Colonic mucosa (tissue), 4 donors: ENCODE results near the gene KISS1R. TPM values are rescaled to one million over a fixed set of nuclear protein-coding genes. Genes with fewer than 3 reads are reported as not detected.
"Not testable (repeated sequence)": the region's sequence is repeated elsewhere in the genome, so short reads cannot be mapped to it uniquely, and the experiment has no call there.

Experiments
- DNase-seq: peaks from one replicate; pipeline ENCODE4 v3.0.0-alpha.2; 2020
- H3K27ac ChIP-seq: fragments of 200-600 bp; one replicate; pipeline ENCODE4 v1.8.0; 2021
- H3K27me3 ChIP-seq: fragments of 200-600 bp; one replicate; pipeline ENCODE4 v1.8.0; 2021
- H3K36me3 ChIP-seq: fragments of 200-600 bp; one replicate; pipeline ENCODE4 v1.8.0; 2021
- H3K4me1 ChIP-seq: fragments of 200-600 bp; one replicate; pipeline ENCODE4 v1.8.0; 2021; ENCODE audit warnings: mild to moderate bottlenecking
- H3K4me3 ChIP-seq: fragments of 200-600 bp; one replicate; pipeline ENCODE4 v1.8.0; 2021
- H3K9ac ChIP-seq, 2 donors: one replicate each; pipeline ENCODE4 v1.7.0; 2013; ENCODE audit warnings: control low read depth in 2 of 2, low read depth in 2 of 2, low read length in 2 of 2
- H3K9me3 ChIP-seq: fragments of 200-600 bp; one replicate; pipeline ENCODE4 v1.8.0; 2021
- CTCF ChIP-seq: fragments of 200-600 bp; IDR thresholded peaks from one replicate; pipeline ENCODE4 v1.8.0; 2022; ENCODE audit warnings: antibody characterized with exemption, mild to moderate bottlenecking
- intact Hi-C: fragments of 100-400 bp; cut with DNase I; formaldehyde crosslinking; loops from one replicate; pipeline ENCODE4 v1.14.1; 2022
- total RNA-seq, 2 donors: library from RNA; stranded (reverse); fragmentation: NEBNext Ultra II Directional in 1 of 2; extraction: Animal tissue kit (Norgen Biotek cat#: 25700) in 1 of 2; gene quantifications; one replicate each; pipeline ENCODE4 v1.2.1, GENCODE V29; 2021
- donor health status: healthy.
- donor health status: DM: no; HTN: no; CAD: no.
- donor health status: DM: no; HTN: no; CAD: no.

KISS1R gene
- total RNA-seq, 2 donors from 2014 or later: 0.21 TPM; not detected in 1

DNA sequence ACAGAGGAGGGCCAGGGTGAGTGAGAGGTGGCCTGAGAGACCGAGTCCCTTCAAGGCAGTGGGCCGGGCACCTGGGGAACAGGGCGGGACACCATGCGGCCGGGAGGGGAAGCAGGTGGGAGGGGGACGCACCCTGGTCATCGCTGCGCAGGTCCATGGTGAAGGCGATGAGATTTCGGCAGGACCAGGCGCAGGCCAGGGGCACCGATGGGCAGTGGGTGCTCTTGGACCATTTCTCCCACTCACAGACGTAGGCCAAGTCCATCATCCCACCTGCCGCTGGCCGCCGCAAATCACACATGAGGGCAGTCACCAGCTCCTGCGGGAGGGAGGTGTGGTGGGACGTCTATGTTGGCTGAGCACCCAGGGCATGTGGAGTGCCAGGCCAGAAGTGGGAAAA is 26.3 kb upstream of the KISS1R start:
- no peak for TF ChIP-seq CTCF

DNA sequence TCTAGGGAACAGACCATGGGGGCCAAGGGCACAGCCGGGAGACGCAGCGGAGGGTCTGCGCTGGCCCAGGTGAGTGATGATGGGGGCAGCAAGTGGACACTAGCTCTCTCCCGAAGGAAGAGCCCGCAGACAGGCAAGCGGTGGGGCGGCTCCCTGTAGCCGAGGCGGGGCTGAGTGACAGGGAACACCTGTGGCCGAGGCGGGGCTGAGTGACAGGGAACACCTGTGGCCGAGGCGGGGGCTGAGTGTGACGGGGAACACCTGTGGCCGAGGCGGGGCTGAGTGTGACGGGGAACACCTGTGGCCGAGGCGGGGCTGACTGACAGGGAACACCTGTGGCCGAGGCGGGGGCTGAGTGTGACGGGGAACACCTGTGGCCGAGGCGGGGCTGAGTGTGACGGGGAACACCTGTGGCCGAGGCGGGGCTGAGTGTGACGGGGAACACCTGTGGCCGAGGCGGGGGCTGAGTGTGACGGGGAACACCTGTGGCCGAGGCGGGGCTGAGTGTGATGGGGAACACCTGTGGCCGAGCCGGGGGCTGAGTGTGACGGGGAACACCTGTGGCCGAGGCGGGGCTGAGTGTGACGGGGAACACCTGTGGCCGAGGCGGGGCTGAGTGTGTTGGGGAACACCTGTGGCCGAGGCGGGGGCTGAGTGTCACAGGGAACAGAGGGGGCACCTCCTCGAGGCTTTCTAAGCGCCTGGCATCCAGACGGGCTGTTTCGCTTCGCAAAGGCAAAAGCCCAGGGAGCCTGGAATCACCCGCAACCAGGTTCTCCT is 25.5 kb upstream of the KISS1R start:
- peak; percentile 78 for DNase-seq
- H3K36me3 ChIP-seq, H3K4me1 ChIP-seq, H3K9me3 ChIP-seq, intact Hi-C loops, H3K27me3 ChIP-seq: not testable (repeated sequence)
- H3K27ac ChIP-seq: peak overlapping the region; percentile 91
- peak overlapping the region; percentile 70 to 88 for H3K9ac ChIP-seq
- peak overlapping the region; percentile 82 for H3K4me3 ChIP-seq

More for the DNA sequence above, 26.3 kb upstream of the KISS1R start:
- no peaks in the 10 kb centered on the region for H3K27me3 ChIP-seq
- H3K9me3 ChIP-seq: no peaks in the 10 kb centered on the region
- H3K36me3 ChIP-seq: peaks cover 4% of the 10 kb centered on the region
- intact Hi-C loops: no loop called here
- no peak overlapping the region for H3K9ac ChIP-seq
- H3K4me3 ChIP-seq: no peak overlapping the region
- H3K27ac ChIP-seq: no peak overlapping the region
- no peak for DNase-seq
- H3K4me1 ChIP-seq: peaks cover 5% of the 10 kb centered on the region

- Histone ChIP-seq H3K4me3 (peak overlapping the region; percentile 82), H3K27ac (peak overlapping the region; percentile 91), H3K4me1 (peaks cover 5% of the 10 kb centered on the region), H3K9ac (peak overlapping the region; percentile 70 to 88), H3K27me3 (no peaks in the 10 kb centered on the region), H3K9me3 (no peaks in the 10 kb centered on the region), H3K36me3 (peaks cover 4% of the 10 kb centered on the region)
- TF ChIP-seq CTCF: no peak
- intact Hi-C loops: no loop called here
- DNase-seq: no peak
Observed at GRCh38 chr19:892243-892893, 24.8 kb upstream of the KISS1R start.

- Histone ChIP-seq H3K9me3 (no peaks in the 10 kb centered on the region), H3K27ac (peak within 1 kb of the TSS; percentile 91), H3K27me3 (no peaks in the 10 kb centered on the region), H3K4me3 (peak within 1 kb of the TSS; percentile 82), H3K9ac (peak within 1 kb of the TSS; percentile 70 to 88), H3K4me1 (peaks cover 5% of the 10 kb centered on the region), H3K36me3 (peaks cover 4% of the 10 kb centered on the region)
- no peak for TF ChIP-seq CTCF
- intact Hi-C loops: no loop called here
- peak; percentile 91 for DNase-seq
Observed at GRCh38 chr19:892894-893689, 24.0 kb upstream of the KISS1R start, which contains the start of the genes MED16 and RNU6-9. MED16 (minus strand) TSS chr19:893187; CDS start chr19:891131, 2,056 bp downstream. RNU6-9 (plus strand) TSS chr19:893484.

- Histone ChIP-seq H3K4me3 (no peak overlapping the region), H3K9ac (no peak overlapping the region), H3K36me3 (no peaks in the 10 kb centered on the region), H3K9me3 (no peaks in the 10 kb centered on the region), H3K27me3 (no peaks in the 10 kb centered on the region), H3K4me1 (no peaks in the 10 kb centered on the region), H3K27ac (no peak overlapping the region)
- intact Hi-C loops: no loop called here
- no peak for DNase-seq
- no peak for TF ChIP-seq CTCF
Observed at GRCh38 chr19:896434-896833, 20.7 kb upstream of the KISS1R start.
